ENCODE results near the gene DNAH10. TPM values are rescaled to one million over a fixed set of nuclear protein-coding genes. Genes with fewer than 3 reads are reported as not detected.

The DNAH10 gene
- total RNA-seq, 4 donors from 2014 or later, result 0.18 to 0.65 TPM; not detected in 2

DNA sequence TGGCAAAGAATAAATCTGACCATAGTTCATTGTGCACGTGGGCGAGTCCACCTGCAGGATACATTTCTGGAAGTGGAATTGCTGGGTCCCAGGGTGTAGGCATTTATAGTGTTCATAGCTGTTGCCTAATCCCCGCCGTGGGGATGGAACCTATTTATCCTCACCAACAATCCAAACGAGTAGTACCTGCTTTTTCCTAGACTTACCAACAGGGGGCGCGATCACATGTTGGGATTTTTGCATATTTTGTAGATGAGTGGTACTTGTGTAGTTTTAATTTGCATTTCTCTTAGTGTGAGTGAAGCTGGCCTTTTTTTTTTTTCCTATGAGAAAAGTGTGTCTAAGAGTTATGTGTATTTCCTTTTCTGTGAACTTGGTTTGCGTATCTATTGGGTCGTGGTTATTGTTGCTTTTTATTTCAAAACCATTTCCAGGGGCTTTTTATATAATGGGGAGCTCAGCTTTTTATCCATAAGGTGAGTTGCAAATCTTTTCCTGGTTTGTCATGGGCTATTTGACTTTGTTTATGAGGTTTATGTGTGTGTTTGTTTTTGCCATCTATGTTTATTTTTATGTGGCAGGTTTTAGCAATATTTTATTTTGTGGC lies 143.3 kb downstream of the DNAH10 start:
- Histone ChIP-seq H3K27me3 (no peaks in the 10 kb centered on the region), H3K4me1 (no peaks in the 10 kb centered on the region), H3K36me3 (no peaks in the 10 kb centered on the region), H3K4me3 (no peak overlapping the region), H3K9me3 (no peaks in the 10 kb centered on the region), H3K27ac (no peak overlapping the region)
- in situ Hi-C loops (cut with MboI; ENCODE audit: low sequenced_read_pairs in 4 of 4), result loop anchor here in 2 of 4 donors (5.0 to 10.0 kb wide), 3 partner anchors 79 to 129 kb away; no protein-coding TSS in a partner anchor
- intact Hi-C loops (cut with DNase I; ENCODE audit: low total_unique reads), result loop anchor here (5.0 kb wide), 1 partner anchor 77 kb away; no protein-coding TSS in a partner anchor
- TF ChIP-seq POLR2A (IDR thresholded peaks at IDR 0.05), result no peak
- TF ChIP-seq, protein P1, sequence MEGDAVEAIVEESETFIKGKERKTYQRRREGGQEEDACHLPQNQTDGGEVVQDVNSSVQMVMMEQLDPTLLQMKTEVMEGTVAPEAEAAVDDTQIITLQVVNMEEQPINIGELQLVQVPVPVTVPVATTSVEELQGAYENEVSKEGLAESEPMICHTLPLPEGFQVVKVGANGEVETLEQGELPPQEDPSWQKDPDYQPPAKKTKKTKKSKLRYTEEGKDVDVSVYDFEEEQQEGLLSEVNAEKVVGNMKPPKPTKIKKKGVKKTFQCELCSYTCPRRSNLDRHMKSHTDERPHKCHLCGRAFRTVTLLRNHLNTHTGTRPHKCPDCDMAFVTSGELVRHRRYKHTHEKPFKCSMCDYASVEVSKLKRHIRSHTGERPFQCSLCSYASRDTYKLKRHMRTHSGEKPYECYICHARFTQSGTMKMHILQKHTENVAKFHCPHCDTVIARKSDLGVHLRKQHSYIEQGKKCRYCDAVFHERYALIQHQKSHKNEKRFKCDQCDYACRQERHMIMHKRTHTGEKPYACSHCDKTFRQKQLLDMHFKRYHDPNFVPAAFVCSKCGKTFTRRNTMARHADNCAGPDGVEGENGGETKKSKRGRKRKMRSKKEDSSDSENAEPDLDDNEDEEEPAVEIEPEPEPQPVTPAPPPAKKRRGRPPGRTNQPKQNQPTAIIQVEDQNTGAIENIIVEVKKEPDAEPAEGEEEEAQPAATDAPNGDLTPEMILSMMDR (IDR thresholded peaks at IDR 0.05 in 4 of 5, conservative IDR thresholded peaks at IDR 0.05 in 1 of 5), result peak; percentile 32 to 77 (median 55)
- ATAC-seq (peak in 1 of 2 donors; percentile 19), DNase-seq (peak in 1 of 2 donors; percentile 20)

DNA sequence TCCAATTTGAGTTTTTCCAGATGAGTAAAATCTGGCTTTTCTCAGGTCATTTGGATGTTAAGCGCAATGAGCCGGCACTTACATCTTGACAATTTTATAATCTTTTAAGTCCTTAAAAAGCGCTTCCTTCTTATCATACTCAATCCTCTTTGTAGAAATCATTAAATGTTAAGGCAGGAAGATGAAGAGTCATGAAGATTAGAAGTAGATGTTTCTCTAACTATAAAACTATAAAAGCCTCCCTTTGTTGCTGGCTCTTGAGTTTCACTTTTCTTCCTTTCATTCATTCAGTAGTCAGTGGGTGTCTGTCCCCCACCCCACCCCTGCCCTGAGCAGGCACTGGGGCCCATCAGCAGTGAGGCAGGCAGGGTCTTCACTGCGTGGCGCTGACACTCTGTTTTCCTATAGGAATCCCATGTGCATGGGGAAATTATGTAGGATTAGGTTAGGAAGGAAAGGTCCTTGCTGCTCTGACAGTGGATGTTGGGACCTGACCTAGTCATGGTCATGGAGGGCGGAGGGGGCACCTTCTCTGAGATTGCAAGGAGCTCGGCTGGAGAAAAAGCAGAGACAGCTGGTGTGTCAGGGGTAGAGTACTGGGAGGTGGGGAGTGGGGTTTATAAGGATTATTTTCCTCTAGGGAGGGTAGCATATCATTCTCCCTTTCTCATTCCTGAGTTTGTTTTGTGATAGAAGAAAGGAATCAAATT lies 144.8 kb downstream of the DNAH10 start:
- Histone ChIP-seq H3K36me3 (no peaks in the 10 kb centered on the region), H3K9me3 (no peaks in the 10 kb centered on the region), H3K4me1 (no peaks in the 10 kb centered on the region), H3K4me3 (no peak overlapping the region), H3K27me3 (no peaks in the 10 kb centered on the region), H3K27ac (no peak overlapping the region)
- intact Hi-C loops (cut with DNase I; ENCODE audit: low total_unique reads), result loop anchor here (5.0 kb wide), 1 partner anchor 75 kb away; no protein-coding TSS in a partner anchor
- in situ Hi-C loops (cut with MboI; ENCODE audit: low sequenced_read_pairs in 4 of 4), result loop anchor here in 2 of 4 donors (5.0 to 10.0 kb wide), 3 partner anchors 78 to 128 kb away; no protein-coding TSS in a partner anchor
- ATAC-seq, result no peak
- no peak for TF ChIP-seq POLR2A (IDR thresholded peaks at IDR 0.05)
- TF ChIP-seq, protein P1 (IDR thresholded peaks at IDR 0.05 in 4 of 5, conservative IDR thresholded peaks at IDR 0.05 in 1 of 5), result no peak
- no peak for DNase-seq

DNA sequence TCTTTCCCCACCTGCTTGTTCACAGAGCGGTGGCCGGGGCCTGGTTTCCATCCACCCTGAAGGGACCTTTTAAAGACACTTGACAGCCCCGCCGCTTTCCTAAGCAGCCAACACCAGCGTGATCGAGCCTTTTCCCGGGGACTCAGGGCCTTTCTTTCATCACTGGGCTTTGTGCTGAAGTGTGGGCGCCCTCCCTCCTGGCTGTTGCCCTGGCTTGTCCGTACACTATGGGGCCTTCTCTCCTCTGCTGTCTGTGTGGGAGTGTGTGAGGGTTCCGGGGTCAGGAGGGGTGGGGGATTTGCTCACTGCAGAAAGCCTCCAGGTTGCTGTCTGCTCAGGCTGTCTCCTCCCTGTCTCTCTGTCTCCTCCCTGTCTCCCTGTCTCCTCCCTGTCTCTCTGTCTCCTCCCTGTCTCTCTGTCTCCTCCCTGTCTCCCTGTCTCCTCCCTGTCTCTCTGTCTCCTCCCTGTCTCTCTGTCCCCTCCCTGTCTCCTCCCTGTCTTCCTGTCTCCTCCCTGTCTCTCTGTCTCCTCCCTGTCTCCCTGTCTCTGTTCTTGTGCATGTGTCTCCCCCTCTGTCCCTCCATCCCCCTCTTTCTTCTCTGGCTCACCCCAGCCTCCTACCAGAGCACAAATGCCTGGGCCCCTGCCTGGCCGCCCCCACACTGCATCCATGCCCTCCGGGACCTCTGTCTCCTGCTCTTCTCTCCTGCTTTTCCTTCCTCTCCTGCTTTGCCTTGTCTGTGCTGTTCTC lies 145.8 kb downstream of the DNAH10 start:
- no peaks in the 10 kb centered on the region for H3K27me3 ChIP-seq
- H3K4me1 ChIP-seq, result no peaks in the 10 kb centered on the region
- H3K36me3 ChIP-seq, result no peaks in the 10 kb centered on the region
- in situ Hi-C loops (cut with MboI; ENCODE audit: low sequenced_read_pairs in 4 of 4), result loop anchor here in 2 of 4 donors (5.0 to 10.0 kb wide), 3 partner anchors 77 to 127 kb away; no protein-coding TSS in a partner anchor
- ATAC-seq, result no peak
- H3K4me3 ChIP-seq, result no peak overlapping the region
- no peak overlapping the region for H3K27ac ChIP-seq
- no peaks in the 10 kb centered on the region for H3K9me3 ChIP-seq
- intact Hi-C loops (cut with DNase I; ENCODE audit: low total_unique reads), result loop anchor here (5.0 kb wide), 1 partner anchor 74 kb away; no protein-coding TSS in a partner anchor
- TF ChIP-seq, protein P1 (IDR thresholded peaks at IDR 0.05 in 4 of 5, conservative IDR thresholded peaks at IDR 0.05 in 1 of 5), result no peak
- TF ChIP-seq POLR2A (IDR thresholded peaks at IDR 0.05), result no peak
- DNase-seq, result no peak

DNA sequence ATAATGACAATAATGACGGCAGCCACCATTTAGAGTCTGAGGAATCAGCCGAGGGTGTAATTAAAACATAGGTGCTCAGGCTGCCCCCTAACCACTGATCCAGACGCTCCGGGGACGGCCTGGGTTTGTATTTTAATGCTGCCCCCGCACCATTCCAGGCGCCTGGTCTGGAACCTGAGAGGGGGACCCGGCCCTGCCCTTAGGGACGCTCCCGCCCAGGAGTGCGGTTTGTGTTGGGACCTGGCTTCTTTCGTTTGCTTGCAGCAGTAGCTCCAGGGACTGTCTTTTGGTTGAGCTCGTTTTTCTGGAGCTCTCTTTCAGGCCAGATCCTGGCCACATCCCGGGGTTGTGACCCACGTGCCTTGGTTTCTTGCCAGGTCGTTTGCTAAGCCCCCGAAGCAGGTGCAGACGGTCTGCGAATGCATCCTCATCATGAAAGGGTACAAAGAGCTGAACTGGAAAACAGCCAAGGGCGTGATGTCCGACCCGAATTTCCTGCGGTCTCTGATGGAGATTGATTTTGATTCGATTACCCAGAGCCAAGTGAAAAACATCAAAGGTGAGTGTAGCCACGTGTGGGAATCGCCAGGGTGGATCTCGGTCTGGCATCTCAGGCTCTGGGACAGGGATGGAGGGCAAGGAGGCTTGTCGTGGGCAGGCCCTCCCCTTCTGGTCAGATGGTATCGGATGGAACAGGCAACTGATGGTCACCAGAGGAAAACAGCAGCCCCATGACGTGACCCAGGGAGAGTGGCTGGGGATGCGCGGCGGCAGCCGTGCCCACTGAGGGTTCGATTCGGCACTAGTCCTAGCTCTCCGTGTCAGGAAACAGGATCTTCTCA lies 147.0 kb downstream of the DNAH10 start:
- ATAC-seq (no peak), DNase-seq (no peak)
- no peak for TF ChIP-seq POLR2A (IDR thresholded peaks at IDR 0.05)
- TF ChIP-seq, protein P1 (IDR thresholded peaks at IDR 0.05 in 4 of 5, conservative IDR thresholded peaks at IDR 0.05 in 1 of 5), result no peak
- Histone ChIP-seq H3K27me3 (peaks cover 0 to under 1% (median 0%) of the 10 kb centered on the region in 3 donors), H3K36me3 (no peaks in the 10 kb centered on the region), H3K27ac (no peak overlapping the region), H3K4me1 (no peaks in the 10 kb centered on the region), H3K9me3 (no peaks in the 10 kb centered on the region), H3K4me3 (no peak overlapping the region)
- intact Hi-C loops (cut with DNase I; ENCODE audit: low total_unique reads) (loop anchor here (5.0 kb wide), 1 partner anchor 73 kb away; no protein-coding TSS in a partner anchor), in situ Hi-C loops (cut with MboI; ENCODE audit: low sequenced_read_pairs in 4 of 4) (loop anchor here in 2 of 4 donors (5.0 to 10.0 kb wide), 3 partner anchors 76 to 126 kb away; no protein-coding TSS in a partner anchor)
